Measurements from ENCODE around the gene SSBP2.

SSBP2 gene

DNA sequence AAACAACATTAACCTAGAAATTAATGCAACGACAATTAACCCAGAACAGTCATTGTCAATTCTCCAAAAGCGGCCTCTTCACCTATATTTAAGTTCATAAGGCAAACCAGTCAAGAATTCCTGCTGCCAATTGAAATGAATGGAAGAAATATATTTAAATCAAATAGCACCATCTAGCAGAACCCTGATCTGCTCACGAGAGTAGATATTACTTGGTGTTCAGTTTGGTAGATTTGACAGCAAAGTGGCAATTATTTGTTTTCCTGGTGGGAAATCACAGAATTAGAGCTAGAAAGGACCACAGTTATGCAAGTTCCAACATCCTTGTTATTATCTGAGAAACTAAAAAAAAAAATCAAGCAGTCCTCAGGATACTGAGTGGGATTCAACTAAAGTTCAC is 2.3 kb downstream of the SSBP2 start:
- DNase-seq (ENCODE audit: low read depth, low spot score) = no peak
- ChIA-PET POLR2A (no interaction called here), CTCF (interaction anchor here (1.0 to 3.6 kb wide), 3 partner anchors 236 to 417 kb away, joined by 3 to 28 read pairs (median 10); no protein-coding TSS in a partner anchor)
- H3K4me3 ChIP-seq (ENCODE audit: low read depth, low read length) = no peak overlapping the region
- TF ChIP-seq, protein P1, sequence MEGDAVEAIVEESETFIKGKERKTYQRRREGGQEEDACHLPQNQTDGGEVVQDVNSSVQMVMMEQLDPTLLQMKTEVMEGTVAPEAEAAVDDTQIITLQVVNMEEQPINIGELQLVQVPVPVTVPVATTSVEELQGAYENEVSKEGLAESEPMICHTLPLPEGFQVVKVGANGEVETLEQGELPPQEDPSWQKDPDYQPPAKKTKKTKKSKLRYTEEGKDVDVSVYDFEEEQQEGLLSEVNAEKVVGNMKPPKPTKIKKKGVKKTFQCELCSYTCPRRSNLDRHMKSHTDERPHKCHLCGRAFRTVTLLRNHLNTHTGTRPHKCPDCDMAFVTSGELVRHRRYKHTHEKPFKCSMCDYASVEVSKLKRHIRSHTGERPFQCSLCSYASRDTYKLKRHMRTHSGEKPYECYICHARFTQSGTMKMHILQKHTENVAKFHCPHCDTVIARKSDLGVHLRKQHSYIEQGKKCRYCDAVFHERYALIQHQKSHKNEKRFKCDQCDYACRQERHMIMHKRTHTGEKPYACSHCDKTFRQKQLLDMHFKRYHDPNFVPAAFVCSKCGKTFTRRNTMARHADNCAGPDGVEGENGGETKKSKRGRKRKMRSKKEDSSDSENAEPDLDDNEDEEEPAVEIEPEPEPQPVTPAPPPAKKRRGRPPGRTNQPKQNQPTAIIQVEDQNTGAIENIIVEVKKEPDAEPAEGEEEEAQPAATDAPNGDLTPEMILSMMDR (IDR thresholded peaks at IDR 0.05; ENCODE audit: insufficient read depth, low read length, missing control alignments) = no peak

DNA sequence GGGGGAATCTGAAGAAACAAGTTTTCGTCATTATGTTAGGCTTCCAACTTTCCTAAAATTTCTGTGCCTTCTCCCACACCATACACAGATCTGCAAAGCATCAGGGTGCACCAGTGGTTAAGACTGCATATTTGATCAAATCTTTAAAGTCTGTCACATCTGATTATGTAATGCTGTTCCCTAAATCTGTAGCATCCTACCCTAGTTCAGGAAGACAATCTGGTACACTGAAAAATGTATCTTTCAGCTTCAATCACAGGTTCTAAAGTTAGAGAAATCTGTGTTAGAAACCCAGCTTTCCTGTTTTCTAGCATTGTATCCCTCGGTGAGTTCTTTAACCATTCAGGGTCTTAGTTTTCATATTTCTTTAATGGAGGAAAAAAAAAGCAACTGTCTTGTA is 3.9 kb downstream of the SSBP2 start:
- TF ChIP-seq, protein P1 (IDR thresholded peaks at IDR 0.05; ENCODE audit: insufficient read depth, low read length, missing control alignments) = no peak
- H3K4me3 ChIP-seq (ENCODE audit: low read depth, low read length) = no peak overlapping the region
- no peak for DNase-seq (ENCODE audit: low read depth, low spot score)
- ChIA-PET CTCF (no interaction called here), POLR2A (no interaction called here)

DNA sequence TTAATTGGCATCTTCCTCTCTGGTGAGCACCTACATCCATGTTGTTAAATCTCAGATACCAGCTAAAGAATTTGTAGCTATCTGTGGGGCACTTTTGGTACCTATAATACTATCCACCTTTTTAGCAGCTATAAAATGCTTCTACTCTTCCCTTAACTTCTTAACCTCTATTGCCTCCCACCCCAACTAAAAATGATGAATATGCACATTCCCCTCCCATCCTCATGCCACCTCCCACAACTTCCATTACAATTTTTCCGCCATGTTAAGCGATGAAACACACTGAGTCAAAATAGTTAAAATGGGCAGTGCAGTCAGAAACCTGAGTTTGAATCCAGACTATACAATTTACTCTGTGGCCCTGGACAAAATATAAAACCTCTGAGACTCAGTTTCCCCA is 10.1 kb downstream of the SSBP2 start:
- no peak for DNase-seq (ENCODE audit: low read depth, low spot score)
- no peak overlapping the region for H3K4me3 ChIP-seq (ENCODE audit: low read depth, low read length)
- TF ChIP-seq, protein P1 (IDR thresholded peaks at IDR 0.05; ENCODE audit: insufficient read depth, low read length, missing control alignments) = no peak
- ChIA-PET CTCF (interaction anchor here (1.0 to 1.4 kb wide), 5 partner anchors 10 to 425 kb away, joined by 3 read pairs; partner anchors contain the start of gene SSBP2), POLR2A (interaction anchor here (0.6 kb wide), 1 partner anchor 25 kb away, joined by 3 read pairs; no protein-coding TSS in a partner anchor)

DNA sequence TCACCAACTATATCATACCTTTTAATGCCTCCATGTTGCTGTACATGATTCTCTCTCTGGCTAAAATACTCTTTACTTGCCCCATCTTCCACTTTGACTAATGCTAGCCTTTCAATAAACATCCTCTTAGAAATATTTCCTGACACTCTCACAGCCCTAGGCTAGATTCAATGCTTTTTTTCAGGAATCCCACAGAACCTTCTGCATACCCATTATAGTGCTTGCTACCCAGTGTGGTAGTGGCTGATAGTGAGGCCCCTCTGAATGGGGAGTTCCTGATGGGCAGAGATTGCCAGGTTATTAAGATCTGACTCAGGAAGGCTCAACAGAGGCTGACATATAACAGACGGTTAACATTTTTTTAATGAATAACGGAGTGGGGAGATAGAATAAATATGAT is 11.6 kb downstream of the SSBP2 start:
- ChIA-PET POLR2A (no interaction called here), CTCF (no interaction called here)
- TF ChIP-seq, protein P1 (IDR thresholded peaks at IDR 0.05; ENCODE audit: insufficient read depth, low read length, missing control alignments) = no peak
- DNase-seq (ENCODE audit: low read depth, low spot score) = no peak
- no peak overlapping the region for H3K4me3 ChIP-seq (ENCODE audit: low read depth, low read length)

DNA sequence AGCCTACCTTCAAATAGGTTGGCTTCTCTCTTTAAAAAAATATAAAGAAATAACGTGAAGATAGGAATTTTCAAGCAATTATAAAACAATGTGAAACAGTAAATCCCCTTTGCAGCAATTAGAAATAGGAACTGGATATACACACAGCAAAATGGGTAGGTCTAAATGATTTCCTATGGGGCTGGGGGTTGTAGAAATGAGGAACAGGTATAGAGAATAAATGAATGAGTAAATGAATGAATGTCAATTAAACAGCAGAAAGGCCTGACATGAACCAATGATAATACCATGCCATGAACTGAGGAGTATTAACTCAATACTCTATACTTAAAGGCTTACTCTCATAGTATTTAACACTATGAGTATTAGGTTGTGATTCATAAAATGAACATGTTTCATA is 21.6 kb downstream of the SSBP2 start:
- POLR2A ChIA-PET = no interaction called here
- CTCF ChIA-PET = no interaction called here
- H3K4me3 ChIP-seq (ENCODE audit: low read depth, low read length) = no peak overlapping the region
- TF ChIP-seq, protein P1 (IDR thresholded peaks at IDR 0.05; ENCODE audit: insufficient read depth, low read length, missing control alignments) = no peak
- no peak for DNase-seq (ENCODE audit: low read depth, low spot score)

DNA sequence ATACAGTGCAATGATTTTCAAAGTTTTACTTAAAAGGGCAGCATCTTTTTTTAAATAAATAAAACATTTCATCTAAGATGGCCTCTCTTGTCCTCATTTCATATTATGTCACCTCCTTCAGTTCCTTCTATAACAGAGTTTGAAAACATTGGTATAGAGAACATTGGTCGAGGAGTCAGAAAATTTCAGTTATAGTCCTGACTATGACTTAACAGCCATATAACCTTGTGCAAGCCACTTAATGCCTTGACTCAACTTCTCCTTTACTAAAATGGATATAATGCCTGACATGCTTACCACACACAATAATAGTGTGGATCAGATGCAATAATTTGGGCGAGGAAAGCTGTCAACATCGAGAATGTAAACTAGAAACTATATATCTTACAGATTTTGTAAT is 22.6 kb downstream of the SSBP2 start:
- POLR2A ChIA-PET = no interaction called here
- H3K4me3 ChIP-seq (ENCODE audit: low read depth, low read length) = no peak overlapping the region
- DNase-seq (ENCODE audit: low read depth, low spot score) = no peak
- TF ChIP-seq, protein P1 (IDR thresholded peaks at IDR 0.05; ENCODE audit: insufficient read depth, low read length, missing control alignments) = no peak
- CTCF ChIA-PET = no interaction called here
